Nucleus accumbens (tissue), 56 donors: ENCODE results near the gene AK4.
"Not testable (repeated sequence)": the region's sequence is repeated elsewhere in the genome, so short reads cannot be mapped to it uniquely, and the experiment has no call there.

ENCODE experiments used
- DNase-seq, 56 donors: peaks; one replicate each; lab custom pipeline; 2025; lab: John Stamatoyannopoulos, UW

The AK4 gene

GRCh38 chr1:65148178-65148547, at the start of gene AK4:
TSS of gene AK4 (plus strand) at chr1:65148203. CDS start at chr1:65148408, 205 bp downstream.
- DNase-seq: not testable (repeated sequence)

GRCh38 chr1:65103807-65104206, 44.2 kb upstream of the AK4 start:
- DNase-seq: no peak

GRCh38 chr1:65104854-65105534, 43.0 kb upstream of the AK4 start:
- no peak for DNase-seq

- DNase-seq: no peak
Observed at GRCh38 chr1:65105596-65105995, 42.4 kb upstream of the AK4 start.

- DNase-seq: no peak
Observed at GRCh38 chr1:65108025-65108642, 39.9 kb upstream of the AK4 start.

- no peak for DNase-seq
Observed at GRCh38 chr1:65109487-65109886, 38.5 kb upstream of the AK4 start.

- DNase-seq: no peak
Observed at GRCh38 chr1:65112811-65113210, 35.2 kb upstream of the AK4 start.

- no peak for DNase-seq
Observed at GRCh38 chr1:65113298-65113697, 34.7 kb upstream of the AK4 start.

GRCh38 chr1:65114322-65114721, 33.7 kb upstream of the AK4 start:
- peak in 26 of 56 donors; percentile 0 to 54 (median 3) for DNase-seq

GRCh38 chr1:65119951-65120350, 28.1 kb upstream of the AK4 start:
- no peak for DNase-seq

GRCh38 chr1:65129104-65129503, 18.9 kb upstream of the AK4 start:
- DNase-seq: not testable (repeated sequence)

GRCh38 chr1:65138524-65138923, 9.5 kb upstream of the AK4 start:
- no peak for DNase-seq

GRCh38 chr1:65139793-65140192, 8.2 kb upstream of the AK4 start:
- not testable (repeated sequence) for DNase-seq

- DNase-seq: no peak
Observed at GRCh38 chr1:65141394-65141793, 6.6 kb upstream of the AK4 start.

- DNase-seq: no peak
Observed at GRCh38 chr1:65141918-65142317, 6.1 kb upstream of the AK4 start.

GRCh38 chr1:65143112-65143658, 4.8 kb upstream of the AK4 start:
- not testable (repeated sequence) for DNase-seq

GRCh38 chr1:65146908-65147423, 1.0 kb upstream of the AK4 start:
- DNase-seq: no peak

- peak in 28 of 56 donors; percentile 2 to 64 (median 20) for DNase-seq
Observed at GRCh38 chr1:65147424-65148177, 402 bp upstream of the AK4 start.

GRCh38 chr1:65148548-65149350, 746 bp downstream of the AK4 start:
- DNase-seq: peak in 35 of 56 donors; percentile 2 to 72 (median 37)
